Neural cell (in vitro differentiated cells): ENCODE results near the gene LRRC56.

Experiments used
- EZH2 ChIP-seq: fragments of 200-600, 300-800 bp; shearing (Covaris generic), sonication (generic); IDR thresholded peaks from 2 replicates; pipeline ENCODE4 v1.6.1; 2014; ENCODE audit warnings: antibody characterized with exemption, low read length, borderline replicate concordance, mild to moderate bottlenecking; ENCODE audit not compliant: insufficient read depth, poor library complexity, severe bottlenecking
- TF ChIP-seq, protein P1 (sequence below): fragments of 450-650 bp; IDR thresholded peaks from 2 replicates; pipeline ENCODE4 v1.5.1; 2014; ENCODE audit warnings: antibody characterized with exemption, mild to moderate bottlenecking, moderate library complexity; ENCODE audit not compliant: poor library complexity, severe bottlenecking

DNA sequence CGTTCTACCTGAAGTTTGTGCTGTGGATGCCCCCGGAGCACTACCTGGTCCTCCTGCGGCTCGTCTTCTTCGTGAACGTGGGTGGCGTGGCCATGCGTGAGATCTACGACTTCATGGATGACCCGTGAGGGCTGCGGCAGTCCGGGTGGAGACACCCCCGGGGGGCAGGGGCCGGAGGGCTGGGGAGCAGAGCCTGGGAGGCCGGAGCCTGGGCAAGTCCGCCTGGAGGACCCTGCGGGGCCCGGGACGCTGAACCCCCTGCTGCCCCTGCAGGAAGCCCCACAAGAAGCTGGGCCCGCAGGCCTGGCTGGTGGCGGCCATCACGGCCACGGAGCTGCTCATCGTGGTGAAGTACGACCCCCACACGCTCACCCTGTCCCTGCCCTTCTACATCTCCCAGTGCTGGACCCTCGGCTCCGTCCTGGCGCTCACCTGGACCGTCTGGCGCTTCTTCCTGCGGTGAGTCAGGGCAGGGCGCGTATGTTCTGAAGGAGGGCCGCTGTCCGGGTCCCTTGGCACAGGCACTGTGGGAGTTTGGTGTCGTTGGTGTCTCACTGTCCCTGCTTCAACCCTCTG is 47.6 kb upstream of the LRRC56 start:
- TF ChIP-seq EZH2, result no peak
- TF ChIP-seq, protein P1, sequence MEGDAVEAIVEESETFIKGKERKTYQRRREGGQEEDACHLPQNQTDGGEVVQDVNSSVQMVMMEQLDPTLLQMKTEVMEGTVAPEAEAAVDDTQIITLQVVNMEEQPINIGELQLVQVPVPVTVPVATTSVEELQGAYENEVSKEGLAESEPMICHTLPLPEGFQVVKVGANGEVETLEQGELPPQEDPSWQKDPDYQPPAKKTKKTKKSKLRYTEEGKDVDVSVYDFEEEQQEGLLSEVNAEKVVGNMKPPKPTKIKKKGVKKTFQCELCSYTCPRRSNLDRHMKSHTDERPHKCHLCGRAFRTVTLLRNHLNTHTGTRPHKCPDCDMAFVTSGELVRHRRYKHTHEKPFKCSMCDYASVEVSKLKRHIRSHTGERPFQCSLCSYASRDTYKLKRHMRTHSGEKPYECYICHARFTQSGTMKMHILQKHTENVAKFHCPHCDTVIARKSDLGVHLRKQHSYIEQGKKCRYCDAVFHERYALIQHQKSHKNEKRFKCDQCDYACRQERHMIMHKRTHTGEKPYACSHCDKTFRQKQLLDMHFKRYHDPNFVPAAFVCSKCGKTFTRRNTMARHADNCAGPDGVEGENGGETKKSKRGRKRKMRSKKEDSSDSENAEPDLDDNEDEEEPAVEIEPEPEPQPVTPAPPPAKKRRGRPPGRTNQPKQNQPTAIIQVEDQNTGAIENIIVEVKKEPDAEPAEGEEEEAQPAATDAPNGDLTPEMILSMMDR, result no peak
